Epithelial cell of umbilical artery (primary cell): ENCODE measurements around the gene KCNN4. TPM values are rescaled to one million over a fixed set of nuclear protein-coding genes. Genes with fewer than 3 reads are reported as not detected.

Experiments
- total RNA-seq: library from RNA; depleted of rRNA; stranded (reverse); fragments of >200 nt; gene quantifications from 2 replicates; pipeline ENCODE4 v1.2.3, GENCODE V29; 2014

The KCNN4 gene
- 0.46 and 0.65 TPM in 2 replicates for total RNA-seq

GRCh38 chr19:43780706-43781525, at the start of gene KCNN4:
Gene KCNN4 (minus strand): TSS chr19:43780973. CDS start chr19:43780861, 112 bp downstream.

GRCh38 chr19:43826787-43827754, 46.3 kb upstream of the KCNN4 start, which contains the start of gene ZNF283:
Gene ZNF283 (plus strand): TSS chr19:43827321. CDS start chr19:43833505, 6,184 bp downstream.

GRCh38 chr19:43802216-43802951, 21.6 kb upstream of the KCNN4 start, which contains the start of gene LYPD5:
Gene LYPD5 (minus strand): TSS chr19:43802447. CDS start chr19:43802380, 67 bp downstream.

GRCh38 chr19:43754503-43755255, 26.1 kb downstream of the KCNN4 start, which contains the start of gene SMG9:
Gene SMG9 (minus strand): TSS chr19:43754962. CDS start chr19:43750741, 4,221 bp downstream.

Other genes with a start within 250 kb of the KCNN4 start
- not detected in 2 replicates for gene ZNF575, start 247.8 kb downstream of the KCNN4 start, total RNA-seq
- gene XRCC1, start 205.4 kb downstream of the KCNN4 start, total RNA-seq, result 16.2 and 17.2 TPM in 2 replicates
- 0.15 and 0.97 TPM in 2 replicates for gene PINLYP, start 205.2 kb downstream of the KCNN4 start, total RNA-seq
- 23.1 and 28.3 TPM in 2 replicates for gene IRGQ, start 184.8 kb downstream of the KCNN4 start, total RNA-seq
- 15.3 and 27.2 TPM in 2 replicates for gene ZNF576, start 184.4 kb downstream of the KCNN4 start, total RNA-seq
- not detected in 2 replicates for gene SRRM5, start 168.9 kb downstream of the KCNN4 start, total RNA-seq
- gene ZNF428, start 161.3 kb downstream of the KCNN4 start, total RNA-seq, result 50.7 and 51.7 TPM in 2 replicates
- 3.0 and 3.2 TPM in 2 replicates for gene CADM4, start 141.1 kb downstream of the KCNN4 start, total RNA-seq
- 54.9 and 91.9 TPM in 2 replicates for gene PLAUR, start 110.8 kb downstream of the KCNN4 start, total RNA-seq
- not detected in 2 replicates for gene IRGC, start 64.9 kb downstream of the KCNN4 start, total RNA-seq
- gene SMG9, start 26.0 kb downstream of the KCNN4 start, total RNA-seq, result 3.2 and 6.1 TPM in 2 replicates
- 0.32 and 0.46 TPM in 2 replicates for gene LYPD5, start 21.5 kb upstream of the KCNN4 start, total RNA-seq
- 6.8 and 10.6 TPM in 2 replicates for gene ZNF283, start 46.3 kb upstream of the KCNN4 start, total RNA-seq
- 0.97 and 2.1 TPM in 2 replicates for gene ZNF404, start 103.0 kb upstream of the KCNN4 start, total RNA-seq
- 12.3 and 14.6 TPM in 2 replicates for gene ZNF45, start 154.3 kb upstream of the KCNN4 start, total RNA-seq
- gene ZNF221, start 170.3 kb upstream of the KCNN4 start, total RNA-seq, result 3.2 and 10.6 TPM in 2 replicates
- gene ZNF155, start 203.2 kb upstream of the KCNN4 start, total RNA-seq, result 8.1 and 8.4 TPM in 2 replicates
- gene ZNF230, start 222.0 kb upstream of the KCNN4 start, total RNA-seq, result 2.9 and 5.3 TPM in 2 replicates
- gene ZNF222, start 244.4 kb upstream of the KCNN4 start, total RNA-seq, result 5.5 and 5.8 TPM in 2 replicates